HCT116 (cell line): ENCODE measurements around the gene ZNF385A. TPM values are rescaled to one million over a fixed set of nuclear protein-coding genes. Genes with fewer than 3 reads are reported as not detected.

Experiments used
- ATAC-seq: fragments of 200-7000 bp; cut with Tn5 transposase; 2 replicates; pipeline ENCODE4 v1.9.1; 2020; ENCODE audit warnings: mild to moderate bottlenecking, moderate library complexity
- BruUV-seq: library from RNA; stranded (reverse); fragments of 400-500 nt; replicated peaks from 2 replicates; lab custom pipeline; 2021; lab: Mats Ljungman, UMichigan
- CTCF ChIA-PET: fragments of 300-600 bp; sonication (Branson Sonifier 250); formaldehyde crosslinking; loops from one replicate; lab custom pipeline; 2021; ENCODE audit warnings: antibody characterized with exemption; lab: Charles Lee
- POLR2A ChIA-PET: fragments of 300-600, 350-600 bp; sonication (Branson Sonifier 250); formaldehyde crosslinking; loops from one replicate; lab custom pipeline; 2021; ENCODE audit warnings: antibody characterized with exemption; lab: Charles Lee
- RAD21 ChIA-PET, 2 experiments: fragments of 300-600 bp; sonication (Branson Sonifier 250); formaldehyde crosslinking; loops; one replicate each; lab custom pipeline; 2023; ENCODE audit warnings: low total read pairs in 2 of 2; ENCODE audit not compliant: uncharacterized antibody in 2 of 2, unreplicated experiment in 2 of 2, low non-redundant PET in 1 of 2; lab: Charles Lee
- DNase-seq: peaks from one replicate; pipeline ENCODE4 v3.0.0-alpha.2; 2010; ENCODE audit warnings: low read depth, low spot score
- H2AFZ ChIP-seq: fragments of 200-600 bp; shearing (Covaris generic), sonication (generic); 2 replicates; pipeline ENCODE4 v1.6.1; 2017; ENCODE audit warnings: low read depth, mixed run types, mixed read lengths, antibody characterized with exemption, low read length; ENCODE audit not compliant: poor library complexity, severe bottlenecking
- H3K27ac ChIP-seq: 2 replicates; pipeline ENCODE4 v1.5.1; 2012; ENCODE audit warnings: low read depth, low read length
- H3K27me3 ChIP-seq: fragments of 200-600 bp; sonication (generic); 2 replicates; pipeline ENCODE4 v1.6.1; 2016; ENCODE audit warnings: mixed run types, low read length, mixed read lengths; ENCODE audit not compliant: insufficient read depth
- H3K36me3 ChIP-seq, 2 experiments: fragments of 200-500 bp in 1 of 2; fragments of 200-600 bp in 1 of 2; sonication (Bioruptor generic) in 1 of 2; sonication (generic) in 1 of 2; 2 replicates each; pipeline versions ENCODE4 v1.5.1 to v1.6.1; 2014 to 2016; ENCODE audit warnings: low read length in 2 of 2, inconsistent platforms in 1 of 2, mixed read lengths in 1 of 2, mixed run types in 1 of 2; ENCODE audit not compliant: insufficient read depth in 2 of 2, control insufficient read depth in 1 of 2
- H3K4me1 ChIP-seq, 2 experiments: fragments of 200-600 bp in 1 of 2; sonication (generic) in 1 of 2; 2 replicates each; pipeline versions ENCODE4 v1.5.1 to v1.6.1; 2012 to 2017; ENCODE audit warnings: low read length in 2 of 2, inconsistent platforms in 1 of 2, mild to moderate bottlenecking in 1 of 2, mixed read lengths in 1 of 2, mixed run types in 1 of 2, moderate library complexity in 1 of 2; ENCODE audit not compliant: insufficient read depth in 2 of 2, control insufficient read depth in 1 of 2
- H3K4me2 ChIP-seq: fragments of 200-600 bp; sonication (generic); 2 replicates; pipeline ENCODE4 v1.6.1; 2017; ENCODE audit warnings: mixed run types, low read length, mixed read lengths
- H3K4me3 ChIP-seq, 2 experiments: fragments of 200-600 bp in 1 of 2; sonication (generic) in 1 of 2; replicated peaks in 1 of 2; 2 replicates each; pipeline ENCODE4 v1.5.1; 2011 to 2016; ENCODE audit warnings: low read length in 2 of 2, control low read depth in 1 of 2, low read depth in 1 of 2, mild to moderate bottlenecking in 1 of 2, mixed read lengths in 1 of 2, mixed run types in 1 of 2
- H3K79me2 ChIP-seq: fragments of 200-600 bp; sonication (generic); 2 replicates; pipeline ENCODE4 v1.6.1; 2017; ENCODE audit warnings: mild to moderate bottlenecking, mixed run types, low read length, moderate library complexity, mixed read lengths; ENCODE audit not compliant: insufficient read depth
- H3K9ac ChIP-seq: fragments of 200-600 bp; sonication (generic); 2 replicates; pipeline ENCODE4 v1.6.1; 2016; ENCODE audit warnings: low read length, mixed read lengths
- H3K9me2 ChIP-seq: fragments of 200-600 bp; sonication (generic), shearing (Covaris generic); 2 replicates; pipeline ENCODE4 v1.6.1; 2017; ENCODE audit warnings: mixed run types, mild to moderate bottlenecking, moderate library complexity; ENCODE audit not compliant: insufficient read depth
- H3K9me3 ChIP-seq, 2 experiments: fragments of 200-500 bp in 1 of 2; fragments of 200-600 bp in 1 of 2; sonication (Bioruptor generic) in 1 of 2; sonication (generic) in 1 of 2; 2 replicates each; pipeline ENCODE4 v1.6.1; 2014 to 2017; ENCODE audit warnings: low read length in 2 of 2, mixed read lengths in 2 of 2, inconsistent platforms in 1 of 2, low read depth in 1 of 2, mild to moderate bottlenecking in 1 of 2, mixed run types in 1 of 2, moderate library complexity in 1 of 2; ENCODE audit not compliant: control insufficient read depth in 1 of 2, insufficient read depth in 1 of 2
- H4K20me1 ChIP-seq: fragments of 200-600 bp; sonication (generic), shearing (Covaris generic); 2 replicates; pipeline ENCODE4 v1.6.1; 2017; ENCODE audit warnings: mixed run types, mild to moderate bottlenecking, moderate library complexity; ENCODE audit not compliant: insufficient read depth
- CBX3 ChIP-seq: IDR thresholded peaks from 2 replicates; pipeline ENCODE4 v1.6.1; 2012; ENCODE audit warnings: low read depth
- FOSL1 ChIP-seq: IDR thresholded peaks from 2 replicates; pipeline ENCODE4 v1.6.1; 2012; ENCODE audit warnings: low read depth
- RAD21 ChIP-seq: IDR thresholded peaks from 2 replicates; pipeline ENCODE4 v1.6.1; 2012; ENCODE audit warnings: low read depth, mild to moderate bottlenecking
- SP1 ChIP-seq: IDR thresholded peaks from 2 replicates; pipeline ENCODE4 v1.6.1; 2012; ENCODE audit warnings: low read depth
- YY1 ChIP-seq: IDR thresholded peaks from 2 replicates; pipeline ENCODE4 v1.6.1; 2011; ENCODE audit warnings: low read length, low read depth, moderate library complexity, mild to moderate bottlenecking; ENCODE audit not compliant: insufficient replicate concordance; ENCODE audit errors: extremely low read depth
- intact Hi-C: fragments of 100-400 bp; cut with micrococcal nuclease; formaldehyde crosslinking; loops from 2 replicates; pipeline ENCODE4 v1.10.0; 2022
- total RNA-seq: library from RNA; stranded (reverse); gene quantifications from one replicate; pipeline ENCODE4 v1.2.1, GENCODE V29; 2021; ENCODE audit not compliant: unreplicated experiment
- TF ChIP-seq, protein P1 (sequence below): IDR thresholded peaks from 2 replicates; pipeline ENCODE4 v1.6.1; 2012
- TF ChIP-seq, protein P2 (sequence below): IDR thresholded peaks from 2 replicates; pipeline ENCODE4 v1.6.1; 2012
- TF ChIP-seq, protein P3 (sequence below), 3 experiments: fragments of 200-600 bp in 1 of 3; sonication (generic) in 1 of 3; IDR thresholded peaks in 2 of 3; conservative IDR thresholded peaks in 1 of 3; 2 replicates each; pipeline ENCODE4 v1.5.1; 2012 to 2017; ENCODE audit warnings: low read depth in 2 of 3, low read length in 2 of 3, antibody characterized with exemption in 1 of 3, borderline replicate concordance in 1 of 3, control low read depth in 1 of 3, mild to moderate bottlenecking in 1 of 3, mixed read lengths in 1 of 3, mixed run types in 1 of 3, moderate library complexity in 1 of 3; ENCODE audit not compliant: insufficient read depth in 1 of 3
- TF ChIP-seq, protein P4 (sequence below): IDR thresholded peaks from 2 replicates; pipeline ENCODE4 v1.6.1; 2011; ENCODE audit warnings: mild to moderate bottlenecking, low read length, moderate library complexity; ENCODE audit not compliant: insufficient replicate concordance; ENCODE audit errors: extremely low read depth

Gene ZNF385A
- total RNA-seq, 1 experiment from 2014 or later, result 34.7 TPM

DNA sequence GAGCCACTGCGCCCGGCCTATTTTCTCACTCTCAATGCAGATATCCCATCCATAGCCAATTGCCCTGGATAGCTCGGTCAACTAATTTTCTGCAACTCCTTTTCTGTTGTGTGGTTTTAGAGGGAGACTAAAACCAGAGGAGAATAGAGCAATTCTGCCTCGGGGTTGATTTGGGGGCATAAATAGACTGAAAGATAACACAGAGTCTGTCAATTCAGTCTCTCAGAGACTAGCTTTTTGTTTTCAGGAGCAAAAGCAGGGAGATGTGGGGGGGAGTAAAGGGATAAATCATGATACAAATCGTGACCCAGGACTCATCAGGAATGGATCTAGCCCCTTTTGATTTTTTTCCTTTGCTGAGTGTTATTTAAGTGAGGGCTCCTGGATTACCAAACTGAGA is 53.1 kb downstream of the ZNF385A start:
- TF ChIP-seq, protein P1, sequence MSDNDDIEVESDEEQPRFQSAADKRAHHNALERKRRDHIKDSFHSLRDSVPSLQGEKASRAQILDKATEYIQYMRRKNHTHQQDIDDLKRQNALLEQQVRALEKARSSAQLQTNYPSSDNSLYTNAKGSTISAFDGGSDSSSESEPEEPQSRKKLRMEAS, result no peak
- no peak for TF ChIP-seq CBX3
- TF ChIP-seq, protein P2, sequence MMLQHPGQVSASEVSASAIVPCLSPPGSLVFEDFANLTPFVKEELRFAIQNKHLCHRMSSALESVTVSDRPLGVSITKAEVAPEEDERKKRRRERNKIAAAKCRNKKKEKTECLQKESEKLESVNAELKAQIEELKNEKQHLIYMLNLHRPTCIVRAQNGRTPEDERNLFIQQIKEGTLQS, result no peak
- TF ChIP-seq FOSL1, result no peak
- TF ChIP-seq, protein P3, sequence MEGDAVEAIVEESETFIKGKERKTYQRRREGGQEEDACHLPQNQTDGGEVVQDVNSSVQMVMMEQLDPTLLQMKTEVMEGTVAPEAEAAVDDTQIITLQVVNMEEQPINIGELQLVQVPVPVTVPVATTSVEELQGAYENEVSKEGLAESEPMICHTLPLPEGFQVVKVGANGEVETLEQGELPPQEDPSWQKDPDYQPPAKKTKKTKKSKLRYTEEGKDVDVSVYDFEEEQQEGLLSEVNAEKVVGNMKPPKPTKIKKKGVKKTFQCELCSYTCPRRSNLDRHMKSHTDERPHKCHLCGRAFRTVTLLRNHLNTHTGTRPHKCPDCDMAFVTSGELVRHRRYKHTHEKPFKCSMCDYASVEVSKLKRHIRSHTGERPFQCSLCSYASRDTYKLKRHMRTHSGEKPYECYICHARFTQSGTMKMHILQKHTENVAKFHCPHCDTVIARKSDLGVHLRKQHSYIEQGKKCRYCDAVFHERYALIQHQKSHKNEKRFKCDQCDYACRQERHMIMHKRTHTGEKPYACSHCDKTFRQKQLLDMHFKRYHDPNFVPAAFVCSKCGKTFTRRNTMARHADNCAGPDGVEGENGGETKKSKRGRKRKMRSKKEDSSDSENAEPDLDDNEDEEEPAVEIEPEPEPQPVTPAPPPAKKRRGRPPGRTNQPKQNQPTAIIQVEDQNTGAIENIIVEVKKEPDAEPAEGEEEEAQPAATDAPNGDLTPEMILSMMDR (IDR thresholded peaks at IDR 0.05 in 2 of 3, conservative IDR thresholded peaks at IDR 0.05 in 1 of 3; ENCODE audit: borderline replicate concordance in 1 of 3, insufficient read depth in 1 of 3, low read depth in 2 of 3, low read length in 2 of 3), result no peak
- TF ChIP-seq YY1, result no peak
- TF ChIP-seq RAD21, result no peak
- TF ChIP-seq SP1, result no peak
- TF ChIP-seq, protein P4, sequence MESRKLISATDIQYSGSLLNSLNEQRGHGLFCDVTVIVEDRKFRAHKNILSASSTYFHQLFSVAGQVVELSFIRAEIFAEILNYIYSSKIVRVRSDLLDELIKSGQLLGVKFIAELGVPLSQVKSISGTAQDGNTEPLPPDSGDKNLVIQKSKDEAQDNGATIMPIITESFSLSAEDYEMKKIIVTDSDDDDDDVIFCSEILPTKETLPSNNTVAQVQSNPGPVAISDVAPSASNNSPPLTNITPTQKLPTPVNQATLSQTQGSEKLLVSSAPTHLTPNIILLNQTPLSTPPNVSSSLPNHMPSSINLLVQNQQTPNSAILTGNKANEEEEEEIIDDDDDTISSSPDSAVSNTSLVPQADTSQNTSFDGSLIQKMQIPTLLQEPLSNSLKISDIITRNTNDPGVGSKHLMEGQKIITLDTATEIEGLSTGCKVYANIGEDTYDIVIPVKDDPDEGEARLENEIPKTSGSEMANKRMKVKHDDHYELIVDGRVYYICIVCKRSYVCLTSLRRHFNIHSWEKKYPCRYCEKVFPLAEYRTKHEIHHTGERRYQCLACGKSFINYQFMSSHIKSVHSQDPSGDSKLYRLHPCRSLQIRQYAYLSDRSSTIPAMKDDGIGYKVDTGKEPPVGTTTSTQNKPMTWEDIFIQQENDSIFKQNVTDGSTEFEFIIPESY, result no peak
- POLR2A ChIA-PET, result no interaction called here
- H3K27ac ChIP-seq, result no peak overlapping the region

More for the DNA sequence above, 53.1 kb downstream of the ZNF385A start:
- no TSS peak for BruUV-seq
- H3K4me2 ChIP-seq, result no peak overlapping the region
- intact Hi-C loops, result no loop called here
- no peaks in the 10 kb centered on the region for H3K9me2 ChIP-seq
- H3K4me3 ChIP-seq, result no peak overlapping the region
- RAD21 ChIA-PET, result no interaction called here
- peaks cover 96% of the 10 kb centered on the region for H3K79me2 ChIP-seq
- no peaks in the 10 kb centered on the region for H3K27me3 ChIP-seq
- 0 out of 2 replicates have a peak, but pooled peaks cover 3% of the 10 kb centered on the region for H4K20me1 ChIP-seq
- peaks cover 6 to 12% of the 10 kb centered on the region in 2 experiments; a peak in 3 of 4 replicates for H3K36me3 ChIP-seq
- H3K9me3 ChIP-seq, result no peaks in the 10 kb centered on the region
- peaks cover 45 to 59% of the 10 kb centered on the region in 2 experiments for H3K4me1 ChIP-seq
- DNase-seq, result no peak
- CTCF ChIA-PET, result no interaction called here
- no peak overlapping the region for H2AFZ ChIP-seq
- no peak for ATAC-seq
- no peak overlapping the region for H3K9ac ChIP-seq
